GM18868 (cell line): Measurements from ENCODE around the gene BEND3.
"Not testable (repeated sequence)": the region's sequence is repeated elsewhere in the genome, so short reads cannot be mapped to it uniquely, and the experiment has no call there.

ENCODE experiments used
- ATAC-seq: cut with Tn5 transposase; IDR thresholded peaks from one replicate; pipeline ENCODE4 v1.9.1; 2021; ENCODE audit warnings: mild to moderate bottlenecking, moderate library complexity; ENCODE audit not compliant: unreplicated experiment

The BEND3 gene

GRCh38 chr6:107114926-107115694 is at the start of gene BEND3:
Gene BEND3, minus strand, starts transcription at chr6:107115515. Its CDS starts 16,230 bp downstream, at chr6:107099285.
- peak; percentile 28 for ATAC-seq

GRCh38 chr6:107164299-107164698 is 49.0 kb upstream of the BEND3 start:
- ATAC-seq, result not testable (repeated sequence)

- no peak for ATAC-seq
Measured at GRCh38 chr6:107161521-107161920, 46.2 kb upstream of the BEND3 start.

- ATAC-seq, result no peak
Measured at GRCh38 chr6:107156617-107157016, 41.3 kb upstream of the BEND3 start.

- ATAC-seq, result no peak
Measured at GRCh38 chr6:107154801-107155160, 39.5 kb upstream of the BEND3 start.

- ATAC-seq, result no peak
Measured at GRCh38 chr6:107154131-107154800, 39.0 kb upstream of the BEND3 start.

GRCh38 chr6:107152638-107153430 is 37.5 kb upstream of the BEND3 start:
- no peak for ATAC-seq

- ATAC-seq, result no peak
Measured at GRCh38 chr6:107144666-107145065, 29.4 kb upstream of the BEND3 start.

GRCh38 chr6:107144014-107144413 is 28.7 kb upstream of the BEND3 start:
- ATAC-seq, result no peak

GRCh38 chr6:107140581-107140980 is 25.3 kb upstream of the BEND3 start:
- no peak for ATAC-seq

GRCh38 chr6:107136324-107136723 is 21.0 kb upstream of the BEND3 start:
- ATAC-seq, result not testable (repeated sequence)

- not testable (repeated sequence) for ATAC-seq
Measured at GRCh38 chr6:107135048-107135680, 19.8 kb upstream of the BEND3 start.

GRCh38 chr6:107132330-107132954 is 17.1 kb upstream of the BEND3 start:
- ATAC-seq, result no peak

- no peak for ATAC-seq
Measured at GRCh38 chr6:107129370-107129925, 14.1 kb upstream of the BEND3 start.

- no peak for ATAC-seq
Measured at GRCh38 chr6:107128577-107128976, 13.3 kb upstream of the BEND3 start.

- ATAC-seq, result no peak
Measured at GRCh38 chr6:107128175-107128574, 12.9 kb upstream of the BEND3 start.

GRCh38 chr6:107125771-107126170 is 10.5 kb upstream of the BEND3 start:
- ATAC-seq, result no peak

- ATAC-seq, result peak; percentile 75
Measured at GRCh38 chr6:107124934-107125348, 9.6 kb upstream of the BEND3 start.

- no peak for ATAC-seq
Measured at GRCh38 chr6:107123501-107123900, 8.2 kb upstream of the BEND3 start.

- no peak for ATAC-seq
Measured at GRCh38 chr6:107122748-107123147, 7.4 kb upstream of the BEND3 start.
